HT-29 (cell line): ENCODE results near the gene OR2D3. TPM values are rescaled to one million over a fixed set of nuclear protein-coding genes. Genes with fewer than 3 reads are reported as not detected.
A peak's percentile ranks its signal among the peaks of the same experiment; 100 is the strongest.
"Not testable (repeated sequence)": the region's sequence is repeated elsewhere in the genome, so short reads cannot be mapped to it uniquely, and the experiment has no call there.

ENCODE experiments used
- DNase-seq: peaks from one replicate; pipeline ENCODE4 v3.0.0-alpha.2; 2015; ENCODE audit warnings: low spot score
- total RNA-seq: library from RNA; depleted of rRNA; stranded (reverse); fragments of >200 nt; shearing (Covaris generic); gene quantifications from 2 replicates; pipeline ENCODE4 v1.2.3, GENCODE V29; 2014; rRNA removed

The OR2D3 gene
- total RNA-seq, 1 experiment from 2014 or later = not detected

DNA sequence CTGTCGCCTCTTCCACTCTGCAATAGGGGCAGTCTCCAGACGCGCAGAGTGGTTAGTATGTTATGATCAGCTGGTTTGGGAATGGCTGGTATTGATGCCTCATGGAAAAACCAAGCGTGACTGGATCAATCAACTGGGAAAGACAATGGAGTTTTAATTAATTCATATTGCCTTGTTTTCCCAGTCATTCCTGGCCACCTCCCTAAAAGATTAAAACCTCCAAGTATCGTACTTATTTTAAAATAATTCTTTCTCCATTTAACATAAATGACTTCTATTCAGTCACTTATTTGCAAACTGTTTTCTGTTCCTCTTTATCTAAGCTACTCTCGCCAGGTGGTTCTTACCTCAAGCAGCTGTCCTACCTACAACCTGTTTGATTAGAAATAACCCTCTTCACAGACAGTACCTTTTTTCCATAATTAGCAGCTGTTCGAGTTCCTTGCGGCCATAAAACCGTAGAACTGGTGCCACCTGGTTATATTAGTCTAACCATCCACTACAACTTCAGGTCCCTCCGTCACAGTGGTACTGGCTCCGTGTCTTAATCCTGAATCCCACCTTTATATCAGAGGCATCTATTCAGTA lies 6.3 kb downstream of the OR2D3 start:
- DNase-seq = peak; percentile 56

DNA sequence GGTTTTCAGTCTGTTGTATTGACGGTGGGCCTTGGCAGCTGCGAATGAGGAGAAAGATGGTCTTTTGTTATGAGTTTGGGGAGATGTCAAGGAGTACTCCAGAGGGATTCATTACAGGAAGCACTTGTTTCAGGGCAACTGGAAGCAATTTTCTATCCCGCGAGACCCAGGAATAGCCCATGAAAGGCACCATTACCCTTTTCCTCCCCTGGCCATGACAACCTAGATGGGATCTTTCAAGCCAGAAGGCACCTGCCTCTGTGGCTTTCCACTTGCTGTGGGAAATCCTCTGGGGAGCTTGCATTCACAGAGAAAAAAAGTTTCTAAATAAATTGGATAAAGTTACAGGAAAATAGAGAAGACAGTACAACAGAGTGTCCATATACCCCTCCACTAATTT lies 8.1 kb downstream of the OR2D3 start:
- DNase-seq = no peak

DNA sequence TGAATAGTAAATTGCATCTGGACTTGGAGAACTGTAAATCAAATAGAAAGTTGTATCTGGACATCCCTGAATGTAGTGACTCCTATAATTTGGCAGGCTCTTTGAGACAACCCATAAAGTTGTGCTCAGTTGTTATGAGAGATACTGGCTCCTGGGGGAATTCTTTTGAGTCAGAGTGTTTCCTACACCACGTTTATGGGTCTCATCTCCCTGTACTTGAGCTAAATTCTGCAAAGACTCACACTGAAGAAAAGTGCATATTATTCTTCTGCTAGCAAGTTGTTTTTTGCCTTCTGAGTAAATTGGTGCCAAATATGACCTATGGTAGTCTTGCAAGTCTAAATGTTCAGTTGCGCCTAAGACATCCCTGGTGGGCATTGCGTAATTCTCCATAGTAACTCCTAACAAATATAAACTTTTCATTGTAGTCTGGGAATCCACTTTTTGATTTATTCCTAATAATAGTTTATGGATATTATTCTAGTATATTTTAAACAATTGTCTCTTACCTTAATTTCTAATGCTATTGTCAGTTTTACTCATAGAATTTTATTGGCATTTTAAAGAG lies 10.4 kb downstream of the OR2D3 start:
- no peak for DNase-seq

DNA sequence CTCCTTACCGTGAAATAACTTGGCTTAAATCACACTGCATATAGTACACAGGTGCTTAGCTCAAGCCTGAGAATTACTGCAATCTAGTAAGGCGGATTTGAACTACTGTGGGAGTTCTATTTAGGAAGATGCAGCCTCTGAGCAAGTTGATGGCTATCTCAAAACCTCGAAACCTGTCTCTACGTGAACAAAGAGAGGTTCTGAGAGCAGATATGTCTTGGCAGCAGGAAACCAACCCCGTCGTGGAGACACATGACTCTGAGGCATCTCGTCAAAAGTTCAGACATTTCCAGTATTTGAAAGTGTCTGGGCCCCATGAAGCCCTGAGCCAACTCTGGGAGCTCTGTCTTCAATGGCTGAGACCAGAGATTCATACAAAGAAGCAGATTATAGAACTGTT lies 11.3 kb downstream of the OR2D3 start:
- no peak for DNase-seq

DNA sequence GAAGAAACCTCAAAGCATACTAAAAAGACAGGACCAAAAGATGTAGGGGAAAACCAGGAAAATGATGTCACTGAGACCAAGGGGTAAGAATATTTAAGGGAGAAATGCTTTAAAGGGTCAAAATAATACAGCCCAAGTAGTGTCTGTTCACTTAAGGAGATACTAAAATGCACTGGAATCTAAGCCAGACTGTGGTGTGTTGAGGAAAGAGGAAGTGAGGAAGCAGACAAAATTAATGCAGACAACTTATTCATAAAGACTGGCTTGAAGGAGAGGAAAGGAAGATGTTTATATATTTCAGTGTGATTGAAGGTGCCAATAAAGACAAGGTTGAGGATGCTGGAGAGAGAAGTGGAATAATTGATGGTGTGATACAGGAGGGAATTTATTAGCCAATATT lies 21.2 kb downstream of the OR2D3 start:
- DNase-seq = no peak

DNA sequence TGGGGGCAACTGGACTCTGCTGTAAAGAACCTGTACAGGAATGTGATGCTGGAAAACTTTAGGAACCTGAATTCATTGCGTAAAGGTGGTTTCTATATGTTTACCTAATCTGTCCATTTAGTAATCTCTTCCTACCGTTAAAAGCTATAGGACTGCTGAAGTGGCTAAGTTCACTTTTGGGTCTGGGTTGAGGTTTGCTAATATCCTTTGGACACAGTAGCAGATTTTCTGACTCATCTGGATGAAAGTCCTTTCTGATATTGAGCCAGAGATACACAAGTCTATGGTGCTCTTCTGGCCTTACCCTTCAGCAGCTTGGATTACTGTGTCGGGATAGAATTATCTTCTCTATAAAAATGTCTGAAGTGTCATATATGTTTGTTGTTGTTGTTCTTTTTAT lies 22.3 kb downstream of the OR2D3 start:
- no peak for DNase-seq

DNA sequence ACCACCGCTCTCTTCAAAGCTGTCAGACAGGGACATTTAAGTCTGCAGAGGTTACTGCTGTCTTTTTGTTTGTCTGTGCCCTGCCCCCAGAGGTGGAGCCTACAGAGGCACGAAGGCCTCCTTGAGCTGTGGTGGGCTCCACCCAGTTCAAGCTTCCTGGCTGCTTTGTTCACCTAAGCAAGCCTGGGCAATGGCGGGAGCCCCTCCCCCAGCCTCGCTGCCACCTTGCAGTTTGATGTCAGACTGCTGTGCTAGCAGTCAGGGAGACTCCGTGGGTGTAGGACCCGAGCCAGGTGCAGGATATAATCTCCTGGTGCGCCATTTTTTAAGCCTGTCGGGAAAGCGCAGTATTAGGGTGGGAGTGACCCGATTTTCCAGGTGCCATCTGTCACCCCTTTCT lies 33.4 kb downstream of the OR2D3 start:
- DNase-seq = not testable (repeated sequence)

DNA sequence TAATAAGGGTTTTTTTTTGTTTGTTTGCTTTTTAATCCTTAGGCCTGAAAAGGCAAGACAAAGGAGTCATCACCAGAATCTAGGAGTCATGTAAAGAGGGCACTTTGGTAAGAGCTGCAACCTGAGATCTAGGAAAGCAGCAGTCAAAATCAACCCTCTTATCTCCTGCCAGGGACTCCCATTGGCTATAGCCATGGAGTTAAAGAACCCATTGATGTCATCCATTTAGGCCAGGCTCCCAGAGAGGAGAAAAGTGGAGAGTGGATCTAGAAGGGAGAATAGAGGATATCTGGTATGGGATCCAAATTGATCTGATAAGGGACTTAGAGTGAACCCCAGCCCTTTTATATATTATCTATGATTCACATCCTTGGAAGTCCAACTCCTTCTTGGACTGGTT lies 41.3 kb downstream of the OR2D3 start:
- DNase-seq = no peak

DNA sequence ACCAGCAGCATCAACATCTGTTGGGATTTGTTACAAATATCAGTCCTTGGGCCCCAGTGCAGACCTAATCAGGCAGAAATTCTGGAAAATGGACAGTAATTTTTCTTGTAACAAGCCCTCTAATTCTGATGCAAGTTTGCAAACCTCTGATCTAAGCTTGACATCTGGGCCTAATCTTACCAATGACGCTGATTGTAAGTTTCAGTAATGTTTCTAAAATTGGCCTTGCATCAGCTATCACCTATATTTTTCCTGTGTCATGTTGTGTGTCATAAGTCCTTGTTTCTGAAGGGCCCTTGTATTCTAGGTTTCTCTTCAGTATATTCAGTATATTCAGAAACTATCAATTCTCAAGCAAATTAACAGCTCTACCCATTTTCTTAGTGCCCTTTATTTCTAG lies 41.9 kb downstream of the OR2D3 start:
- no peak for DNase-seq

DNA sequence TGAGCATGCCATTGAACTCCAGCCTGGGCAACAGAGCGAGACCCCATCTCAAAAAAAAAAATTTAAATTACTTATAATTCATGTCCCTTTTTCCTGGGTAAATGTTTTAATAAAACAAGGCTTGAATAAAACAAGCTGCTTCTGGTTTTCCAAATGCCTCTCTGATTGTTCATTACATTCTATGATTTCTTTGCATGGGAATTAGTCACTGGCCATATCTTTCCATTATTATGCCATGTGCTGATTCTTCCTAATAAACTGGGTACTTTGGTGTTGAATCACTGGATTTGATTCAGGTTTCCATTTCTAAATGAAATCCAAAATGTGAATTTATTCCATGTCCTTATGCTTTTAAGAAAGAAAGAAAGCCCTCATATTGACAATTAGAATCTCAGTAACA lies 48.0 kb downstream of the OR2D3 start:
- no peak for DNase-seq

DNA sequence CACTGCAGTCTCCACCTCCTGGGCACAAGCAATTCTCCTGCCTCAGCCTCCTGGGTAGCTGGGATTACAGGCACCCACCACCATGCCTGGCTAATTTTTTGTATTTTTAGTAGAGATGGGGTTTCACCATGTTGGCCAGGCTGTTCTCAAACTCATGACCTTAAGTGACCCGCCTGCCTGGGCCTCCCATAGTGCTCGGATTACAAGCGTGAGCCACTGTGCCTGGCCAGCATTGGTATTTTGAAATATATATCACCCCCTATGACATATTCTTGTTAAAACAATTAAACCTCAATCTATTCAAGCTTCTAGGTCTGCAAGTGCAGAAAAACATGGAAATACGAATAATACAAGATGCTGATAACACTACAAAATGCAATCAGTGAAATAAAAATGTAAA lies 49.1 kb downstream of the OR2D3 start:
- DNase-seq = not testable (repeated sequence)

Other genes with a start within 250 kb of the OR2D3 start
- 94.8 and 99.8 TPM in 2 replicates for gene MRPL17, start 237.7 kb upstream of the OR2D3 start, total RNA-seq
- 0.15 and 0.16 TPM in 2 replicates for gene OR2AG2, start 149.0 kb upstream of the OR2D3 start, total RNA-seq
- not detected in 2 replicates for gene OR2AG1, start 138.0 kb upstream of the OR2D3 start, total RNA-seq
- gene OR6A2, start 121.3 kb upstream of the OR2D3 start, total RNA-seq = 0.08 and 0.23 TPM in 2 replicates
- gene OR10A5, start 75.3 kb upstream of the OR2D3 start, total RNA-seq = not detected in 2 replicates
- gene OR10A2, start 57.9 kb upstream of the OR2D3 start, total RNA-seq = not detected in 2 replicates
- gene OR10A4, start 44.4 kb upstream of the OR2D3 start, total RNA-seq = not detected in 2 replicates
- 0.37 TPM in 1 of 2 replicates, not detected in the other for gene OR2D2, start 28.5 kb upstream of the OR2D3 start, total RNA-seq
- 4.6 and 5.2 TPM in 2 replicates for gene ZNF215, start 5.4 kb downstream of the OR2D3 start, total RNA-seq
- gene ZNF214, start 99.3 kb downstream of the OR2D3 start, total RNA-seq = 1.8 and 2.5 TPM in 2 replicates
- gene NLRP14, start 99.5 kb downstream of the OR2D3 start, total RNA-seq = not detected in 2 replicates
- 0.05 TPM in 1 of 2 replicates, not detected in the other for gene RBMXL2, start 168.0 kb downstream of the OR2D3 start, total RNA-seq